ENCODE results near the gene CKLF. TPM values are rescaled to one million over a fixed set of nuclear protein-coding genes. Genes with fewer than 3 reads are reported as not detected.
A peak's percentile ranks its signal among the peaks of the same experiment; 100 is the strongest.

The CKLF gene, protein sequence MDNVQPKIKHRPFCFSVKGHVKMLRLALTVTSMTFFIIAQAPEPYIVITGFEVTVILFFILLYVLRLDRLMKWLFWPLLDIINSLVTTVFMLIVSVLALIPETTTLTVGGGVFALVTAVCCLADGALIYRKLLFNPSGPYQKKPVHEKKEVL
- 42.4 TPM for total RNA-seq
- polyA plus RNA-seq (ENCODE audit: insufficient read depth, low read depth, low replicate concordance) = 28.7 TPM
- long read RNA-seq, donor 1, transcript CKLF-206 (2 exons, 564 nt) = minor isoform, 5 of 46 reads
- long read RNA-seq, donor 1, transcript CKLF-203 (3 exons, 508 nt) = major isoform, 22 of 46 reads
- long read RNA-seq, donor 1, transcript CKLF-201 (4 exons, 669 nt) = minor isoform, 15 of 46 reads
- long read RNA-seq, donor 1, partial matches to known transcripts = 0 of 46 reads
- long read RNA-seq, donor 1, other reads (novel, unspliced or antisense) = 0 of 46 reads
- long read RNA-seq, donor 2, transcript CKLF-203 (3 exons, 508 nt) = major isoform, 29 of 54 reads
- long read RNA-seq, donor 2, transcript CKLF-201 (4 exons, 669 nt) = minor isoform, 15 of 54 reads
- long read RNA-seq, donor 2, partial matches to known transcripts = 0 of 54 reads
- long read RNA-seq, donor 2, other reads (novel, unspliced or antisense) = 6 of 54 reads
- long read RNA-seq, donor 3, transcript CKLF-201 (4 exons, 669 nt) = minor isoform, 18 of 57 reads
- long read RNA-seq, donor 3, transcript CKLF-203 (3 exons, 508 nt) = major isoform, 23 of 57 reads
- long read RNA-seq, donor 3, transcript CKLF-202 (3 exons, 571 nt) = minor isoform, 5 of 57 reads
- long read RNA-seq, donor 3, partial matches to known transcripts = 0 of 57 reads
- long read RNA-seq, donor 3, other reads (novel, unspliced or antisense) = 6 of 57 reads
- long read RNA-seq, donor 4, transcript CKLF-201 (4 exons, 669 nt) = minor isoform, 13 of 42 reads
- long read RNA-seq, donor 4, transcript CKLF-203 (3 exons, 508 nt) = major isoform, 24 of 42 reads
- long read RNA-seq, donor 4, partial matches to known transcripts = 0 of 42 reads
- long read RNA-seq, donor 4, other reads (novel, unspliced or antisense) = 0 of 42 reads
- long read RNA-seq, donor 5, transcript CKLF-203 (3 exons, 508 nt) = major isoform, 5 of 5 reads
- long read RNA-seq, donor 5, partial matches to known transcripts = 0 of 5 reads
- long read RNA-seq, donor 5, other reads (novel, unspliced or antisense) = 0 of 5 reads
- long read RNA-seq, donor 6, transcript CKLF-201 (4 exons, 669 nt) = minor isoform, 39 of 119 reads
- long read RNA-seq, donor 6, transcript CKLF-202 (3 exons, 571 nt) = minor isoform, 6 of 119 reads
- long read RNA-seq, donor 6, transcript CKLF-203 (3 exons, 508 nt) = major isoform, 65 of 119 reads
- long read RNA-seq, donor 6, partial matches to known transcripts = 0 of 119 reads
- long read RNA-seq, donor 6, other reads (novel, unspliced or antisense) = 5 of 119 reads
- long read RNA-seq, donor 7, transcript CKLF-203 (3 exons, 508 nt) = minor isoform, 6 of 33 reads
- long read RNA-seq, donor 7, transcript CKLF-201 (4 exons, 669 nt) = major isoform, 7 of 33 reads
- long read RNA-seq, donor 7, partial matches to known transcripts = 11 of 33 reads
- long read RNA-seq, donor 7, other reads (novel, unspliced or antisense) = 5 of 33 reads
- long read RNA-seq, donor 8, transcript CKLF-201 (4 exons, 669 nt) = minor isoform, 18 of 51 reads
- long read RNA-seq, donor 8, transcript CKLF-203 (3 exons, 508 nt) = major isoform, 29 of 51 reads
- long read RNA-seq, donor 8, partial matches to known transcripts = 0 of 51 reads
- long read RNA-seq, donor 8, other reads (novel, unspliced or antisense) = 0 of 51 reads
- long read RNA-seq, donor 9, transcript CKLF-203 (3 exons, 508 nt) = major isoform, 7 of 18 reads
- long read RNA-seq, donor 9, transcript CKLF-201 (4 exons, 669 nt) = major isoform, 7 of 18 reads
- long read RNA-seq, donor 9, partial matches to known transcripts = 0 of 18 reads
- long read RNA-seq, donor 9, other reads (novel, unspliced or antisense) = 0 of 18 reads
- long read RNA-seq, donor 10, transcript CKLF-201 (4 exons, 669 nt) = minor isoform, 10 of 39 reads
- long read RNA-seq, donor 10, transcript CKLF-203 (3 exons, 508 nt) = major isoform, 22 of 39 reads
- long read RNA-seq, donor 10, partial matches to known transcripts = 0 of 39 reads
- long read RNA-seq, donor 10, other reads (novel, unspliced or antisense) = 0 of 39 reads

DNA sequence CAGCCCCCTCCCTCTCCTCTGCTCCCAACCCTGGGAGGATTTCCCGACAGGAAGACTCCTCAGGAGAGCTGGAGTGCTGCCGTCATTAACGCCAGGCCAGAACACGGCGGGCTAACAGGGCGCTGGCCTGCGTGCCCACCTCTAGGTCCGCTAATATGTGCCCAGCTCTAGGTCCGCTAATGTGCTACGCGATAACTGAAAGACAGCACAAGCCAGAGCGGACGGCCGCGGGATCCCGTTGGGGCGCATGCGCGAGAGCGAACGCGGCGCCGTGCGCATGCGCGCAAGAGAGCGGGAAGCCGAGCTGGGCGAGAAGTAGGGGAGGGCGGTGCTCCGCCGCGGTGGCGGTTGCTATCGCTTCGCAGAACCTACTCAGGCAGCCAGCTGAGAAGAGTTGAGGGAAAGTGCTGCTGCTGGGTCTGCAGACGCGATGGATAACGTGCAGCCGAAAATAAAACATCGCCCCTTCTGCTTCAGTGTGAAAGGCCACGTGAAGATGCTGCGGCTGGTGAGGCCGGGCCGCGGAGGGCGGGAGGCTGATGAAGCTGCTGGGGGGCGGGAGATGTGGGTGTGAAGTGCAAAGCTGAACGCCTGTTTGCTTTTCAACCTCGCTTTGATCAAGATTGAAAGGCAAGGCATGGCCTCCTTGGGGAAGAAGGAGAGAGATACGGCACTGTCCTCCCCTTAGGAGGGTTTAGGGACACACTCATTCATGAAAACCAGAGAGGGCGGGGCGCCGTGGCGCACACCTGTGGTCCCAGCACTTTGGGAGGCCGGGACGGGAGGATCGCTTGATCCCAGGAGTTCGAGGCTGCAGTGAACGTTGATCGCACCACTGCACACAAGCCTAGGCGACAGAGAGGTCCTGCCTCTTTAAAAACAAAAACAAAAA, at the start of gene CKLF:
CKLF (plus strand) TSS at position 291 of the 892 bp plus-strand sequence; CDS start at position 431, 140 bp downstream.
- DNase-seq (peak; percentile 92 to 97 (median 96)), FAIRE-seq (no peak)
- Histone ChIP-seq H3K27me3 (ENCODE audit: control insufficient read depth, insufficient read depth, low read length) (no peaks in the 10 kb centered on the region), H3K4me1 (ENCODE audit: control insufficient read depth in 2 of 3, insufficient read depth in 2 of 3, low read depth in 1 of 3, low read length in 3 of 3) (peaks cover 0 to 23% (median 16%) of the 10 kb centered on the region in 3 donors), H3K9me3 (ENCODE audit: control insufficient read depth in 2 of 3, insufficient read depth in 1 of 3, low read length in 3 of 3) (no peaks in the 10 kb centered on the region), H3K36me3 (ENCODE audit: control insufficient read depth in 2 of 3, insufficient read depth in 3 of 3, low read length in 3 of 3) (no peaks in the 10 kb centered on the region), H3K9ac (ENCODE audit: low read length in 3 of 3) (peak within 1 kb of the TSS; percentile 90 to 99 (median 91)), H3K27ac (ENCODE audit: low read depth in 2 of 2, low read length in 2 of 2) (peak within 1 kb of the TSS; percentile 97), H3K4me3 (ENCODE audit: low read length in 3 of 3) (peak within 1 kb of the TSS; percentile 88 to 95 (median 88))
- intact Hi-C loops (cut with DNase I) = no loop called here
- TF ChIP-seq, protein P1, sequence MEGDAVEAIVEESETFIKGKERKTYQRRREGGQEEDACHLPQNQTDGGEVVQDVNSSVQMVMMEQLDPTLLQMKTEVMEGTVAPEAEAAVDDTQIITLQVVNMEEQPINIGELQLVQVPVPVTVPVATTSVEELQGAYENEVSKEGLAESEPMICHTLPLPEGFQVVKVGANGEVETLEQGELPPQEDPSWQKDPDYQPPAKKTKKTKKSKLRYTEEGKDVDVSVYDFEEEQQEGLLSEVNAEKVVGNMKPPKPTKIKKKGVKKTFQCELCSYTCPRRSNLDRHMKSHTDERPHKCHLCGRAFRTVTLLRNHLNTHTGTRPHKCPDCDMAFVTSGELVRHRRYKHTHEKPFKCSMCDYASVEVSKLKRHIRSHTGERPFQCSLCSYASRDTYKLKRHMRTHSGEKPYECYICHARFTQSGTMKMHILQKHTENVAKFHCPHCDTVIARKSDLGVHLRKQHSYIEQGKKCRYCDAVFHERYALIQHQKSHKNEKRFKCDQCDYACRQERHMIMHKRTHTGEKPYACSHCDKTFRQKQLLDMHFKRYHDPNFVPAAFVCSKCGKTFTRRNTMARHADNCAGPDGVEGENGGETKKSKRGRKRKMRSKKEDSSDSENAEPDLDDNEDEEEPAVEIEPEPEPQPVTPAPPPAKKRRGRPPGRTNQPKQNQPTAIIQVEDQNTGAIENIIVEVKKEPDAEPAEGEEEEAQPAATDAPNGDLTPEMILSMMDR (IDR thresholded peaks at IDR 0.05; ENCODE audit: borderline replicate concordance, extremely low read depth, insufficient read depth) = no peak

DNA sequence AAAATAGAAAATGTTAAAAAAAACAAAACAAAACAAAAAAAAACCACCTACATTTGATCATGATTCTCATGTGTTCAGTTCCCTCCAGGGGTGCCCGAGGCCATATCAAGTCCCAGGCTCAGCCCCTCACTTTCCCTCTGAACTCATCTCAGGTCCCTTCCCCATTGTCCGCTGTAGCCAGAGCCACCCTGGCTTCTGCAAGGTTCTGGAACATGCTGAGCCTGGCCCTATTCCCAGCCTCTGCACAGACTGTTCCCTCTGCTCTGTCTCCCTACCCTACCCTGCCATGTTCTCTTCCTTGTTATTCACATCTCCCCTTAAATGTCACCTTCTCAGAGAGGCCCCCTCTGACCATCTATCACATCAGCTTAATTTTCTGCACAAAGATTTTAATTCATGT, 49.3 kb upstream of the CKLF start:
- Histone ChIP-seq H3K36me3 (ENCODE audit: control insufficient read depth in 2 of 3, insufficient read depth in 3 of 3, low read length in 3 of 3) (no peaks in the 10 kb centered on the region), H3K27ac (ENCODE audit: low read depth in 2 of 2, low read length in 2 of 2) (no peak overlapping the region), H3K4me1 (ENCODE audit: control insufficient read depth in 2 of 3, insufficient read depth in 2 of 3, low read depth in 1 of 3, low read length in 3 of 3) (peaks cover 0 to 4% (median 3%) of the 10 kb centered on the region in 3 donors), H3K9me3 (ENCODE audit: control insufficient read depth in 2 of 3, insufficient read depth in 1 of 3, low read length in 3 of 3) (no peaks in the 10 kb centered on the region), H3K27me3 (ENCODE audit: control insufficient read depth, insufficient read depth, low read length) (no peaks in the 10 kb centered on the region), H3K9ac (ENCODE audit: low read length in 3 of 3) (no peak overlapping the region), H3K4me3 (ENCODE audit: low read length in 3 of 3) (no peak overlapping the region)
- TF ChIP-seq, protein P1 (IDR thresholded peaks at IDR 0.05; ENCODE audit: borderline replicate concordance, extremely low read depth, insufficient read depth) = no peak
- intact Hi-C loops (cut with DNase I) = no loop called here
- FAIRE-seq (no peak), DNase-seq (peak in 1 of 5 donors; percentile 45)
